MG63 (cell line): Measurements from ENCODE around the gene B3GNT5. TPM values are rescaled to one million over a fixed set of nuclear protein-coding genes. Genes with fewer than 3 reads are reported as not detected.

Source experiments
- DNase-seq: peaks from one replicate; pipeline ENCODE4 v3.0.0-alpha.2; 2020
- H3K27me3 ChIP-seq: fragments of 250-450 bp; sonication (Bioruptor Pico); 2 replicates; pipeline ENCODE4 v1.5.1; 2020; ENCODE audit warnings: mild to moderate bottlenecking, moderate library complexity
- H3K36me3 ChIP-seq: fragments of 250-450 bp; sonication (Bioruptor Pico); 2 replicates; pipeline ENCODE4 v1.5.1; 2020; ENCODE audit warnings: mild to moderate bottlenecking, moderate library complexity
- H3K4me3 ChIP-seq: fragments of 250-450 bp; sonication (Bioruptor Pico); 2 replicates; pipeline ENCODE4 v1.5.1; 2020; ENCODE audit warnings: mild to moderate bottlenecking, moderate library complexity
- H3K9me3 ChIP-seq: fragments of 250-450 bp; sonication (Bioruptor Pico); 2 replicates; pipeline ENCODE4 v1.5.1; 2020; ENCODE audit warnings: mild to moderate bottlenecking, moderate library complexity
- total RNA-seq: library from RNA; depleted of rRNA; stranded (reverse); fragments of >200 nt; shearing (Covaris generic); gene quantifications from 2 replicates; pipeline ENCODE4 v1.2.3, GENCODE V29; 2014; ENCODE audit warnings: low replicate concordance

B3GNT5 gene
- total RNA-seq, 1 experiment from 2014 or later = 0.36 TPM

DNA sequence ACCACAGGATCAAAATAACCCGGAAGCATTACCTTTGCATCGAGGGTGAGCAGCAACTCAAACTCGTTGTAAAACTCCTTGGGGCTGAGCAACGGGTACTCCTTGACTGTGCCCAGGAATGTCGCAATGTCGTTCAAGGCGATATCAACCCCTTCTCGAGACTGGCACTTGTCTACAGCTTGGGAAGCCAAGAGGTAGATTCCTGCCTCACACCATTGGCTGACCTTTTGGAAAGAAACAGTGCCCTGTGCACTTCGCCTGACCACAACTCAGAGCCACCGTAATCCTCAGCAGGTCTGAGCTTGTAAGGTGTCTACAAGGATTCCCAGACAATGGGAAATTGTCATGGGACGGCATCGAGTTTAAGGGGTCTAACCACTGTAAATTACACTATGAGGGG is 43.9 kb downstream of the B3GNT5 start:
- Histone ChIP-seq H3K36me3 (no peaks in the 10 kb centered on the region), H3K9me3 (no peaks in the 10 kb centered on the region), H3K27me3 (no peaks in the 10 kb centered on the region; the same call in 1 of the 2 replicates), H3K4me3 (no peak overlapping the region)
- DNase-seq = no peak

GRCh38 chr3:183298701-183299153 is 45.7 kb downstream of the B3GNT5 start:
- no peak overlapping the region for H3K4me3 ChIP-seq
- H3K27me3 ChIP-seq = no peaks in the 10 kb centered on the region; the same call in 1 of the 2 replicates
- H3K36me3 ChIP-seq = no peaks in the 10 kb centered on the region
- no peaks in the 10 kb centered on the region for H3K9me3 ChIP-seq
- peak; percentile 97 for DNase-seq

GRCh38 chr3:183299976-183300375 is 46.9 kb downstream of the B3GNT5 start:
- H3K36me3 ChIP-seq = no peaks in the 10 kb centered on the region
- no peaks in the 10 kb centered on the region; the same call in 1 of the 2 replicates for H3K27me3 ChIP-seq
- no peaks in the 10 kb centered on the region for H3K9me3 ChIP-seq

DNA sequence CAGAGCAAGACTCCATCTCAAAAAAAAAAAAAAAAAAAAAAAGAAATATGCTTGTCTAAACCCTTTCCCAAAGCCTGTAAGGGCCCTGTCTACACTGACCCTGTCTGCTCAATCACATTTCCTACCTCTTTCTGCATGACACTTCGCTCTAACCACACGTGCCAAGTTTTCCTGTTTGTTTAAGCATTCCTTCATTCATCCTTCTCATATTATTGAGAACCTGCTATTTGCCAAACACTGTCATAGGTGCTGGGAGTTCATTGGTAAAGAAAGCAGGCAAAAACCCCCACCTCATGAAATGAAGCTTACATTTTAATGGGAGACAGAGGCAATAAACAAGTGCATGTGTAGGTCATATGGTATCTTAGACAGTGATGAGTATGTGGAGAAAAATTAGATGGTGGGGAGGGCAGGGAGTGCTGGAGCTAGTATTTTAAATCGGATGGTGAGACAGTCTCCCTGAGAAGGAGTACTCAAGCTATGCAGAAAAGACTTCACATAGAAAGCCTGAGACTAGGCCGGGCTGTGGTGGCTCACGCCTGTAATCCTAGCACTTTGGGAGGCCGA is 48.0 kb downstream of the B3GNT5 start:
- no peak overlapping the region for H3K4me3 ChIP-seq
- no peaks in the 10 kb centered on the region; the same call in 1 of the 2 replicates for H3K27me3 ChIP-seq
- no peaks in the 10 kb centered on the region for H3K9me3 ChIP-seq
- H3K36me3 ChIP-seq = no peaks in the 10 kb centered on the region
- no peak for DNase-seq

More at GRCh38 chr3:183299976-183300375, 46.9 kb downstream of the B3GNT5 start:
- H3K4me3 ChIP-seq = no peak overlapping the region
- DNase-seq = no peak

DNA sequence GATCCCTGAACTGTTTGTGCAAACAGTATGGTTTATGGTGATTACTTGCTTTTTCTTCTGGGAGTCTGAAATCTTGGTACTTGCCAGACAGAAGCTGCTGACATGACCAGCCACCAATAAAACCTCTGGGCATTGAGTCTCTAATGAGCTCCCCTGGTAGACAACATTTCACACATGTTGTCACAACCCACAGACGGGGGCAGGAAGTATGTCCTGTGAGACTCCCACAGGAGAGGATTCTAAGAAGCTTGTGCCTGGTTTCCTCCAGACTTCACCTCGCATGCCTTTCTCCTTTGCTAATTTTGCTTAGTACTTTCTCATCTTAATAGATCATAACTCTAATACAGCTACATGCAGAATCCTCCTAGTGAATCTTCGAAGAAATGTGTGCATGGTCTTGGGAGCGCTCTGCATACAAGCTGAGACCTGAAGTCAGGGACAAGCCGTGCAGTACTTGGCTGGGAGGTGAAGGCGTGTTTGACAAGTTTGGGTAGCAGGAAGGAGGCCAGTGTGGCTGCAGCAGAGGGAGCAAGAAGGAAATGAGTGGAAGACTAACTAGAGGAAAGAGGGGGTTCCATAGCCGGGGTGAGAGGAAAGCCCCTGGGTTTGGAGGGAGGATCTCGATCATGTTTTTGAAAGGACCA is 49.0 kb downstream of the B3GNT5 start:
- H3K9me3 ChIP-seq = no peaks in the 10 kb centered on the region
- no peaks in the 10 kb centered on the region; the same call in 1 of the 2 replicates for H3K27me3 ChIP-seq
- H3K36me3 ChIP-seq = no peaks in the 10 kb centered on the region
- no peak for DNase-seq
- no peak overlapping the region for H3K4me3 ChIP-seq

GRCh38 chr3:183303690-183304089 is 50.6 kb downstream of the B3GNT5 start:
- Histone ChIP-seq H3K36me3 (no peaks in the 10 kb centered on the region), H3K9me3 (no peaks in the 10 kb centered on the region), H3K4me3 (no peak overlapping the region), H3K27me3 (no peaks in the 10 kb centered on the region)
- no peak for DNase-seq

- Histone ChIP-seq H3K9me3 (no peaks in the 10 kb centered on the region), H3K27me3 (no peaks in the 10 kb centered on the region), H3K36me3 (no peaks in the 10 kb centered on the region), H3K4me3 (no peak overlapping the region)
- DNase-seq = peak; percentile 43
Measured at GRCh38 chr3:183306798-183307671, 54.0 kb downstream of the B3GNT5 start.

GRCh38 chr3:183307749-183308148 is 54.7 kb downstream of the B3GNT5 start:
- Histone ChIP-seq H3K36me3 (no peaks in the 10 kb centered on the region), H3K9me3 (no peaks in the 10 kb centered on the region), H3K4me3 (no peak overlapping the region), H3K27me3 (no peaks in the 10 kb centered on the region)
- DNase-seq = no peak

GRCh38 chr3:183308751-183309150 is 55.7 kb downstream of the B3GNT5 start:
- H3K27me3 ChIP-seq = no peaks in the 10 kb centered on the region
- DNase-seq = no peak
- no peaks in the 10 kb centered on the region for H3K36me3 ChIP-seq
- H3K4me3 ChIP-seq = no peak overlapping the region
- H3K9me3 ChIP-seq = no peaks in the 10 kb centered on the region

DNA sequence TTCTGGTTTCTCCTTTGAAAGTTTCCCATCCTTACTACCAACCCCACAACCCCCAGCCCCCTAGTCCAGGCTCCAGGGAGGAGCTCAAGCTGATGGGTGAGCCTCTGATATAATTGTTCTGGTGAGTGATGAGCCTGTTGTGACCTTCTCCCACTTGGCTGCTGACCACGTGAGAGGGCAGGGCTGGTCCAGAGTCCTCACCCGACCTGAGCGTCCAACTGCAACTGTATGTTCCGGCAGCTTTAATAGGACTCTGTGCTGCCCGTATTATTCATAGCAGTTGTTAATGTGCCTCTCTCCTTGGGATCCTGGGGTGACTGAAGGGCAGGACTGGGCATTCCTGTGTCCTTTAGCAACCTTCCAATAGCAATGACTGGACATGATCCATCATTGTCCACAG is 56.2 kb downstream of the B3GNT5 start:
- H3K27me3 ChIP-seq = no peaks in the 10 kb centered on the region
- no peaks in the 10 kb centered on the region for H3K9me3 ChIP-seq
- H3K4me3 ChIP-seq = no peak overlapping the region
- no peak for DNase-seq
- H3K36me3 ChIP-seq = no peaks in the 10 kb centered on the region

DNA sequence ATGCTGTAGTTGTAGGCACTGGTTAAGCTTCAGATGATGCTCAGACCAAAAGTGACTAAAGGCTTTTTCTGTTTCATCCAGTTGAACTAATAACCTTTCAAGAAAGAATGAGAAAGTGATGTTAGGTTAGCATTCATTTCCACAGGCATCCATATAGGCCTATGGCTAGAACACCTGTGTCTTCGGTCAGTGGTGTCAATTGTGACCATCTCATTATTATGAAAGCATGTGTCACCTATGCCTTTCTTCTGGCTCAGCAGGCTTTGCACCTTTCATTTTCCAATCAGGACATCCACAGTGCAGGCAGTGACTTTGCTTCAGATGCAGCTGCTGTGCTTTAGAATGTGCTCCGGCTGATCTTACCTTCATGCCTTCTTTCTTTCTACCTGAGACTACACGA is 57.9 kb downstream of the B3GNT5 start:
- no peak for DNase-seq
- Histone ChIP-seq H3K4me3 (no peak overlapping the region), H3K27me3 (no peaks in the 10 kb centered on the region), H3K36me3 (no peaks in the 10 kb centered on the region), H3K9me3 (no peaks in the 10 kb centered on the region)

GRCh38 chr3:183312433-183312832 is 59.4 kb downstream of the B3GNT5 start:
- Histone ChIP-seq H3K9me3 (no peaks in the 10 kb centered on the region), H3K4me3 (no peak overlapping the region), H3K27me3 (no peaks in the 10 kb centered on the region), H3K36me3 (no peaks in the 10 kb centered on the region)
- DNase-seq = no peak

GRCh38 chr3:183313351-183313750 is 60.3 kb downstream of the B3GNT5 start:
- H3K9me3 ChIP-seq = no peaks in the 10 kb centered on the region
- H3K36me3 ChIP-seq = no peaks in the 10 kb centered on the region
- no peaks in the 10 kb centered on the region for H3K27me3 ChIP-seq
- H3K4me3 ChIP-seq = no peak overlapping the region
- no peak for DNase-seq

- no peak for DNase-seq
- no peak overlapping the region for H3K4me3 ChIP-seq
- no peaks in the 10 kb centered on the region for H3K27me3 ChIP-seq
- H3K9me3 ChIP-seq = no peaks in the 10 kb centered on the region
- no peaks in the 10 kb centered on the region for H3K36me3 ChIP-seq
Measured at GRCh38 chr3:183313764-183314163, 60.7 kb downstream of the B3GNT5 start.

DNA sequence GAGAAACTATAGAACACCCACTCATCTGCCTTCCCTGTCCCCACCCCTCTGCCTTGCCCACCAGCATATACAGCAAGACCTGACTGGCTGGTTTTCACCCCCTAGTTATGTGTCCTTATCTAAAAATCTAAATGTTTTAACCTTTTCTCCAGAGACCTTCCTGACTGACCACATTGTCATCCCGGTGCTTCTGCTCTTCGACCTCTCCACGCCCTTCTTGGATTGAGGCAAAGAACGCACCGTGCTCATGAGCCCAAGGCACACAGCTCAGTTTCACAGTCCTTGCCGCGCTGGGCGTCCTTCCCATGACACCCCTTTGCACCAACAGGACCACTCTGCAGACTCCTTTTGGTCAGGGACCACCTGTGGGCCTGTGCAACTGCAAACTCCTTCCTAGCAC is 62.7 kb downstream of the B3GNT5 start:
- Histone ChIP-seq H3K36me3 (no peaks in the 10 kb centered on the region), H3K27me3 (no peaks in the 10 kb centered on the region), H3K4me3 (no peak overlapping the region), H3K9me3 (no peaks in the 10 kb centered on the region)
- no peak for DNase-seq

- no peak for DNase-seq
- Histone ChIP-seq H3K9me3 (no peaks in the 10 kb centered on the region), H3K36me3 (no peaks in the 10 kb centered on the region), H3K27me3 (no peaks in the 10 kb centered on the region), H3K4me3 (no peak overlapping the region)
Measured at GRCh38 chr3:183317271-183317670, 64.2 kb downstream of the B3GNT5 start.
